Astrocyte (in vitro differentiated cells and primary cell): Measurements from ENCODE around the gene GREB1L. TPM values are rescaled to one million over a fixed set of nuclear protein-coding genes. Genes with fewer than 3 reads are reported as not detected.
"Not testable (repeated sequence)": the region's sequence is repeated elsewhere in the genome, so short reads cannot be mapped to it uniquely, and the experiment has no call there.

Source experiments
- DNase-seq: peaks from one replicate; pipeline ENCODE4 v3.0.0-alpha.2; 2010; ENCODE audit warnings: low read depth
- FAIRE-seq: peaks from 2 replicates; lab custom pipeline; 2011; peaks lifted over from hg19 to GRCh38; lab: Jason Lieb, UNC
- H2AFZ ChIP-seq: 2 replicates; pipeline ENCODE4 v1.6.0; 2012; ENCODE audit warnings: low read depth, low read length, inconsistent platforms
- H3K27ac ChIP-seq: 2 replicates; pipeline ENCODE4 v1.5.1; 2011; ENCODE audit warnings: low read depth, low read length, inconsistent platforms
- H3K27me3 ChIP-seq: 2 replicates; pipeline ENCODE4 v1.6.0; 2011; ENCODE audit warnings: low read length, inconsistent platforms; ENCODE audit not compliant: insufficient read depth
- H3K36me3 ChIP-seq: 2 replicates; pipeline ENCODE4 v1.5.1; 2011; ENCODE audit warnings: low read length, inconsistent platforms; ENCODE audit not compliant: insufficient read depth
- H3K4me1 ChIP-seq: 2 replicates; pipeline ENCODE4 v1.5.1; 2011; ENCODE audit warnings: low read length, inconsistent platforms; ENCODE audit not compliant: insufficient read depth
- H3K4me2 ChIP-seq: 2 replicates; pipeline ENCODE4 v1.6.0; 2012; ENCODE audit warnings: low read length, inconsistent platforms
- H3K4me3 ChIP-seq: 2 replicates; pipeline ENCODE4 v1.5.1; 2011; ENCODE audit warnings: low read depth, mild to moderate bottlenecking, low read length, inconsistent platforms; ENCODE audit not compliant: insufficient read depth
- H3K79me2 ChIP-seq: 2 replicates; pipeline ENCODE4 v1.6.0; 2012; ENCODE audit warnings: mild to moderate bottlenecking, low read length, inconsistent platforms; ENCODE audit not compliant: insufficient read depth
- H3K9ac ChIP-seq: 2 replicates; pipeline ENCODE4 v1.6.0; 2012; ENCODE audit warnings: mild to moderate bottlenecking, low read length, inconsistent platforms
- H3K9me3 ChIP-seq: 2 replicates; pipeline ENCODE4 v1.5.1; 2012; ENCODE audit warnings: low read depth, mild to moderate bottlenecking, low read length, inconsistent platforms; ENCODE audit not compliant: insufficient read depth
- H4K20me1 ChIP-seq: 2 replicates; pipeline ENCODE4 v1.6.0; 2012; ENCODE audit warnings: low read length, inconsistent platforms; ENCODE audit not compliant: insufficient read depth
- H3K27ac Mint-ChIP-seq: one replicate; pipeline ENCODE4 v1.8.0; 2021; ENCODE audit warnings: mild to moderate bottlenecking, mixed read lengths; ENCODE audit not compliant: unreplicated experiment
- H3K27me3 Mint-ChIP-seq: one replicate; pipeline ENCODE4 v1.8.0; 2021; ENCODE audit warnings: low read depth, mixed read lengths; ENCODE audit not compliant: unreplicated experiment
- H3K36me3 Mint-ChIP-seq: one replicate; pipeline ENCODE4 v1.8.0; 2021; ENCODE audit warnings: low read depth, mixed read lengths; ENCODE audit not compliant: unreplicated experiment
- H3K4me1 Mint-ChIP-seq: one replicate; pipeline ENCODE4 v1.8.0; 2021; ENCODE audit warnings: low read depth, mixed read lengths; ENCODE audit not compliant: unreplicated experiment
- H3K4me3 Mint-ChIP-seq: one replicate; pipeline ENCODE4 v1.8.0; 2021; ENCODE audit warnings: mild to moderate bottlenecking, moderate library complexity, mixed read lengths; ENCODE audit not compliant: unreplicated experiment
- H3K9me3 Mint-ChIP-seq: one replicate; pipeline ENCODE4 v1.8.0; 2021; ENCODE audit warnings: mild to moderate bottlenecking, mixed read lengths; ENCODE audit not compliant: unreplicated experiment
- CTCF ChIP-seq: IDR thresholded peaks from 2 replicates; pipeline ENCODE4 v1.5.1; 2011; ENCODE audit warnings: low read depth, mild to moderate bottlenecking, inconsistent platforms, low read length, moderate library complexity; ENCODE audit not compliant: insufficient read depth
- EZH2 ChIP-seq: IDR thresholded peaks from 2 replicates; pipeline ENCODE4 v1.6.1; 2012; ENCODE audit warnings: mild to moderate bottlenecking, low read length, inconsistent platforms; ENCODE audit not compliant: insufficient read depth
- total RNA-seq: library from RNA; stranded (reverse); gene quantifications from 2 replicates; pipeline ENCODE4 v1.2.1, GENCODE V29; 2021

GREB1L gene
- total RNA-seq, 1 donor from 2014 or later: 16.2 TPM

DNA sequence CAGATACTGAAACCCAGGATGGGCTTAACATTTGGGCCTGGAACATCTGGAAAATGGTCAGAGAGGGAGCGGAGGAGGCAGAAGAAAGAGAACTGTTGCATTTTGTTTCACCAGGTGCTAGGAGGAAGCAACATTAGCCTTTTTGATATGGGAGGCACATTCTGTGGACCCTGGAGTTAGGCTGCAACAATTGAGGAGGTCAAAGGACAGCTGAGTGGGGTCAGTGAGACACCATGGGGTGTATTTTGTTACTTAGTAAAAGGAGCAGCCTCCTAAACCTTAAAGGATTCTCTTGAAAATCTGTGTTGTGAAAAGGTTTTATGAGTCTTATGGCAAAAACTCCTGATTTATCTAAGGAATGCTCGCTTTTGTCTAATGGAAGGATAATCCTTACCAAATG lies 124.9 kb downstream of the GREB1L start:
- Histone ChIP-seq H3K4me1 (no peaks in the 10 kb centered on the region), H3K9me3 (no peaks in the 10 kb centered on the region), H3K4me3 (no peak overlapping the region), H2AFZ (no peak overlapping the region), H3K79me2 (no peaks in the 10 kb centered on the region), H3K9ac (no peak overlapping the region), H3K27me3 (no peaks in the 10 kb centered on the region), H3K4me2 (no peak overlapping the region), H4K20me1 (no peaks in the 10 kb centered on the region), H3K27ac (no peak overlapping the region), H3K36me3 (no peaks in the 10 kb centered on the region)
- no peak for TF ChIP-seq EZH2
- no peak for TF ChIP-seq CTCF
- no peak overlapping the region for H3K4me3 Mint-ChIP-seq
- H3K4me1 Mint-ChIP-seq: peaks cover 3% of the 10 kb centered on the region
- no peaks in the 10 kb centered on the region for H3K9me3 Mint-ChIP-seq
- H3K27me3 Mint-ChIP-seq: no peaks in the 10 kb centered on the region
- no peaks in the 10 kb centered on the region for H3K36me3 Mint-ChIP-seq
- no peak overlapping the region for H3K27ac Mint-ChIP-seq
- FAIRE-seq (no peak), DNase-seq (no peak)

DNA sequence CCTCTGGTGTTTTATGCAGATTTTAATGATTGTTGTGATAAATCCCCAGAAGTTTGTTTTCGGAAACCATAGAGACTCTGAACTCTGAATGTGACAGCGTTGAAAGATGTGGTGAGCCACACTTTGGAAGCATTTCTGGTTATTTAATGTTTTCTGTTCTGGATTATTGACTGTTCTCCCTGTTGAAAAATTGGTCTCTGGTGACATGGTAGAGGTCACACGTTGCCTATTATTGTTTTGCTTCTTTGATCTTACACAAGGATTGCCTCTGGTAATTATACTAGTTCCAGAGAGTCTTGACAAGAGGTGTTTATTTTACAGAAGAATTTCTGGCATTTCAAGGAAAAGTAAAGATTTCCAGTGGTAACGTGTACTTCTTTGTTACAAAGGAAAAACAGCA lies 127.1 kb downstream of the GREB1L start:
- no peaks in the 10 kb centered on the region for H3K9me3 ChIP-seq
- Mint-ChIP-seq H3K36me3 (no peaks in the 10 kb centered on the region), H3K4me1 (peaks cover 3% of the 10 kb centered on the region), H3K27me3 (no peaks in the 10 kb centered on the region), H3K9me3 (no peaks in the 10 kb centered on the region), H3K27ac (no peak overlapping the region), H3K4me3 (no peak overlapping the region)
- no peak overlapping the region for H3K4me2 ChIP-seq
- H2AFZ ChIP-seq: no peak overlapping the region
- no peak for TF ChIP-seq CTCF
- TF ChIP-seq EZH2: no peak
- H3K4me1 ChIP-seq: no peaks in the 10 kb centered on the region
- no peaks in the 10 kb centered on the region for H3K27me3 ChIP-seq
- no peak overlapping the region for H3K27ac ChIP-seq
- H3K36me3 ChIP-seq: no peaks in the 10 kb centered on the region
- H3K9ac ChIP-seq: no peak overlapping the region
- H4K20me1 ChIP-seq: no peaks in the 10 kb centered on the region
- no peaks in the 10 kb centered on the region for H3K79me2 ChIP-seq
- FAIRE-seq (no peak), DNase-seq (no peak)
- H3K4me3 ChIP-seq: no peak overlapping the region

- not testable (repeated sequence) for H3K36me3 Mint-ChIP-seq, H3K4me1 ChIP-seq, H3K4me3 Mint-ChIP-seq, H3K79me2 ChIP-seq, H3K27me3 Mint-ChIP-seq, H2AFZ ChIP-seq, FAIRE-seq, H3K9me3 Mint-ChIP-seq, H3K9ac ChIP-seq, H3K36me3 ChIP-seq, H3K4me2 ChIP-seq, H3K4me3 ChIP-seq, H3K27ac ChIP-seq, DNase-seq, H3K9me3 ChIP-seq, H3K27ac Mint-ChIP-seq, H3K4me1 Mint-ChIP-seq, H4K20me1 ChIP-seq, H3K27me3 ChIP-seq
Measured at GRCh38 chr18:21369597-21369996, 127.6 kb downstream of the GREB1L start.
